H9 (cell line): Measurements from ENCODE around the gene ZNF672. TPM values are rescaled to one million over a fixed set of nuclear protein-coding genes. Genes with fewer than 3 reads are reported as not detected.

ENCODE experiments used
- DNase-seq: peaks from one replicate; pipeline ENCODE4 v3.0.0-alpha.2; 2017
- H2AFZ ChIP-seq: one replicate; pipeline ENCODE4 v1.6.1; 2013; ENCODE audit warnings: mild to moderate bottlenecking, low read length, control low read depth, moderate library complexity
- H2AK5ac ChIP-seq: 2 replicates; pipeline ENCODE4 v1.6.1; 2013; ENCODE audit warnings: low read length, control low read depth, mixed read lengths; ENCODE audit not compliant: insufficient read length
- H2BK120ac ChIP-seq: one replicate; pipeline ENCODE4 v1.6.1; 2013; ENCODE audit warnings: low read depth, mild to moderate bottlenecking, low read length, control low read depth, inconsistent platforms; ENCODE audit not compliant: poor library complexity, severe bottlenecking
- H2BK12ac ChIP-seq: 2 replicates; pipeline ENCODE4 v1.6.1; 2013; ENCODE audit warnings: low read length, control low read depth, mixed read lengths, low read depth; ENCODE audit not compliant: insufficient read length
- H2BK15ac ChIP-seq: 2 replicates; pipeline ENCODE4 v1.6.1; 2013; ENCODE audit warnings: low read depth, low read length, control low read depth
- H2BK20ac ChIP-seq: one replicate; pipeline ENCODE4 v1.6.1; 2013; ENCODE audit warnings: low read depth, mild to moderate bottlenecking, low read length, control low read depth, inconsistent platforms; ENCODE audit not compliant: poor library complexity, severe bottlenecking
- H2BK5ac ChIP-seq: 2 replicates; pipeline ENCODE4 v1.6.1; 2013; ENCODE audit warnings: low read length, control low read depth, mixed read lengths; ENCODE audit not compliant: insufficient read length
- H3K14ac ChIP-seq: 2 replicates; pipeline ENCODE4 v1.6.1; 2013; ENCODE audit warnings: low read length, control low read depth; ENCODE audit not compliant: insufficient read depth
- H3K18ac ChIP-seq: 2 replicates; pipeline ENCODE4 v1.6.1; 2013; ENCODE audit warnings: low read depth, mild to moderate bottlenecking, mixed read lengths, low read length, control low read depth; ENCODE audit not compliant: insufficient read length
- H3K23ac ChIP-seq: 2 replicates; pipeline ENCODE4 v1.6.1; 2013; ENCODE audit warnings: low read length, control low read depth, mixed read lengths, low read depth; ENCODE audit not compliant: insufficient read length
- H3K23me2 ChIP-seq: 2 replicates; pipeline ENCODE4 v1.6.1; 2013; ENCODE audit warnings: low read depth, mild to moderate bottlenecking, mixed read lengths, low read length, control low read depth; ENCODE audit not compliant: insufficient read length, poor library complexity, severe bottlenecking
- H3K27ac ChIP-seq: 2 replicates; pipeline ENCODE4 v1.5.1; 2013; ENCODE audit warnings: low read length, control low read depth, mixed read lengths, low read depth; ENCODE audit not compliant: insufficient read length
- H3K27me3 ChIP-seq: 2 replicates; pipeline ENCODE4 v1.6.1; 2013; ENCODE audit warnings: low read length, control low read depth, inconsistent platforms; ENCODE audit not compliant: insufficient read depth
- H3K4ac ChIP-seq: 2 replicates; pipeline ENCODE4 v1.6.1; 2013; ENCODE audit warnings: low read depth, mild to moderate bottlenecking, control low read depth, inconsistent platforms, low read length, moderate library complexity
- H3K4me1 ChIP-seq: 2 replicates; pipeline ENCODE4 v1.6.1; 2013; ENCODE audit warnings: low read length, control low read depth, inconsistent platforms; ENCODE audit not compliant: insufficient read depth
- H3K4me2 ChIP-seq: 2 replicates; pipeline ENCODE4 v1.6.1; 2013; ENCODE audit warnings: low read length, control low read depth, mixed read lengths; ENCODE audit not compliant: insufficient read length, insufficient read depth
- H3K56ac ChIP-seq: 2 replicates; pipeline ENCODE4 v1.6.1; 2013; ENCODE audit warnings: low read depth, mild to moderate bottlenecking, mixed read lengths, low read length, control low read depth; ENCODE audit not compliant: insufficient read length
- H3K79me1 ChIP-seq: 2 replicates; pipeline ENCODE4 v1.6.1; 2013; ENCODE audit warnings: low read depth, mild to moderate bottlenecking, moderate library complexity, low read length, control low read depth, inconsistent platforms; ENCODE audit not compliant: insufficient read depth, poor library complexity, severe bottlenecking
- H3K79me2 ChIP-seq: 2 replicates; pipeline ENCODE4 v1.6.1; 2013; ENCODE audit warnings: low read length, control low read depth, inconsistent platforms; ENCODE audit not compliant: insufficient read depth
- H3K9ac ChIP-seq: 2 replicates; pipeline ENCODE4 v1.6.1; 2013; ENCODE audit warnings: low read length, control low read depth, mixed read lengths; ENCODE audit not compliant: insufficient read length; ENCODE audit errors: extremely low read depth
- H3K9me3 ChIP-seq: one replicate; pipeline ENCODE4 v1.6.1; 2013; ENCODE audit warnings: low read depth, low read length, inconsistent platforms; ENCODE audit not compliant: control insufficient read depth
- H3T11ph ChIP-seq: one replicate; pipeline ENCODE4 v1.6.1; 2013; ENCODE audit warnings: mild to moderate bottlenecking, low read length, control low read depth, inconsistent platforms
- H4K20me1 ChIP-seq: one replicate; pipeline ENCODE4 v1.6.1; 2013; ENCODE audit not compliant: control insufficient read depth, insufficient read length, insufficient read depth
- H4K5ac ChIP-seq: 2 replicates; pipeline ENCODE4 v1.6.1; 2013; ENCODE audit warnings: low read depth, mild to moderate bottlenecking, mixed read lengths, low read length, control low read depth; ENCODE audit not compliant: insufficient read length
- H4K8ac ChIP-seq: replicated peaks from 2 replicates; pipeline ENCODE4 v1.6.1; 2013; ENCODE audit warnings: low read length, control low read depth, mixed read lengths, low read depth; ENCODE audit not compliant: insufficient read length
- H4K91ac ChIP-seq: 2 replicates; pipeline ENCODE4 v1.6.1; 2013; ENCODE audit warnings: low read depth, mild to moderate bottlenecking, moderate library complexity, mixed read lengths, low read length, control low read depth; ENCODE audit not compliant: insufficient read length
- H3K27ac Mint-ChIP-seq, 3 experiments: 2 replicates in 2 of 3; 3 replicates in 1 of 3; pipeline ENCODE4 v1.8.0; 2020 to 2021; ENCODE audit warnings: mixed read lengths in 3 of 3, mild to moderate bottlenecking in 1 of 3, moderate library complexity in 1 of 3
- H3K27me3 Mint-ChIP-seq: 2 replicates; pipeline ENCODE4 v1.8.0; 2021; ENCODE audit warnings: low read depth, mild to moderate bottlenecking, moderate library complexity, mixed read lengths
- H3K36me3 Mint-ChIP-seq, 3 experiments: 2 replicates in 2 of 3; 3 replicates in 1 of 3; pipeline ENCODE4 v1.8.0; 2020 to 2021; ENCODE audit warnings: low read depth in 3 of 3, mixed read lengths in 3 of 3; ENCODE audit not compliant: insufficient read depth in 1 of 3
- H3K4me1 Mint-ChIP-seq, 2 experiments: 2 replicates each; pipeline ENCODE4 v1.8.0; 2020; ENCODE audit warnings: mixed read lengths in 2 of 2
- H3K4me3 Mint-ChIP-seq, 2 experiments: 2 replicates in 1 of 2; 3 replicates in 1 of 2; pipeline ENCODE4 v1.8.0; 2020 to 2021; ENCODE audit warnings: mild to moderate bottlenecking in 2 of 2, mixed read lengths in 2 of 2, moderate library complexity in 1 of 2
- H3K9me3 Mint-ChIP-seq, 2 experiments: 2 replicates in 1 of 2; 3 replicates in 1 of 2; pipeline ENCODE4 v1.8.0; 2020; ENCODE audit warnings: mild to moderate bottlenecking in 2 of 2, mixed read lengths in 2 of 2, moderate library complexity in 1 of 2
- WGBS: extraction: QIAGEN DNeasy Blood & Tissue Kit; methylation state at CpG from one replicate; pipeline ENCODE4 v1.1.7; 2013; ENCODE audit warnings: missing lambda C conversion rate, low lambda C conversion rate, mixed read lengths; ENCODE audit not compliant: insufficient read length; ENCODE audit errors: extremely low coverage; 5-methylcytosine and 5-hydroxymethylcytosine counted together
- total RNA-seq: library from RNA; stranded (reverse); gene quantifications from 2 replicates; pipeline ENCODE4 v1.2.1, GENCODE V29; 2021
- TF ChIP-seq, protein P1 (sequence below): fragments of 200-600 bp; sonication (generic); conservative IDR thresholded peaks from 3 replicates; pipeline ENCODE4 v1.8.0; 2021; ENCODE audit warnings: antibody characterized with exemption, mild to moderate bottlenecking

ZNF672 gene
- total RNA-seq, 1 experiment from 2014 or later, result 29.4 TPM

DNA sequence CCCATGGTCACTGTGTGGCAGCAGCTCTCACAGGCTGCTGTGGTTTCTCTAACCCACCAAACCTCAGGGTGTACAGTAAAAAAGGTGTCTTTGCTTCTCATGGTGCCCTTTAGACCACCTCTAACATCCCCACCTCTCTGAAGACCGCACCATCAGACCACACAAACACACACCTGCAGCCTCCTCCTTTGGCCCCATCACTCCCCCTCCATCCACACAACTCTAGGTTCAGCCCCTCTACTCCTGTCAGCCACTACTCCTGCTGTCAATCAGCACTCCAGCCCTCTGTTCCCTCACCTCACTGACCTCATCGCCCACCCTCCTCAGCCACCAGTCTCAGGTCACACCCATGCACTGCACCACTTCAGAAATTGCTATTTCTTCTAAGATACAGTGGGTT lies 13.4 kb downstream of the ZNF672 start:
- no peak overlapping the region for H3K4me3 Mint-ChIP-seq
- no peak overlapping the region for H3K18ac ChIP-seq
- no peak overlapping the region for H3K56ac ChIP-seq
- H3K9me3 Mint-ChIP-seq, result no peaks in the 10 kb centered on the region
- no peaks in the 10 kb centered on the region for H3K79me1 ChIP-seq
- H3K4me2 ChIP-seq, result no peak overlapping the region
- no peaks in the 10 kb centered on the region for H3K27me3 ChIP-seq
- no peak overlapping the region for H3K27ac Mint-ChIP-seq
- H2BK120ac ChIP-seq, result no peak overlapping the region
- no peaks in the 10 kb centered on the region for H3K4me1 ChIP-seq
- no peak overlapping the region for H3T11ph ChIP-seq
- WGBS, result no CpG with 5 or more reads among the region's 2 CpGs
- DNase-seq, result no peak
- H3K14ac ChIP-seq, result no peak overlapping the region; the same call in 1 of the 2 replicates
- no peak overlapping the region for H4K91ac ChIP-seq
- no peak overlapping the region for H3K27ac ChIP-seq
- no peaks in the 10 kb centered on the region for H4K20me1 ChIP-seq
- H3K36me3 Mint-ChIP-seq, result peaks cover 17 to 56% (median 37%) of the 10 kb centered on the region in 3 experiments; a peak in 6 of 7 replicates
- H4K8ac ChIP-seq, result no peak overlapping the region
- no peaks in the 10 kb centered on the region for H3K9me3 ChIP-seq
- no peak overlapping the region for H2AK5ac ChIP-seq
- no peak overlapping the region for H4K5ac ChIP-seq
- no peaks in the 10 kb centered on the region for H3K4me1 Mint-ChIP-seq
- H3K79me2 ChIP-seq, result no peaks in the 10 kb centered on the region
- H2BK12ac ChIP-seq, result no peak overlapping the region
- H2BK15ac ChIP-seq, result no peak overlapping the region
- no peak overlapping the region for H3K9ac ChIP-seq
- TF ChIP-seq, protein P1, sequence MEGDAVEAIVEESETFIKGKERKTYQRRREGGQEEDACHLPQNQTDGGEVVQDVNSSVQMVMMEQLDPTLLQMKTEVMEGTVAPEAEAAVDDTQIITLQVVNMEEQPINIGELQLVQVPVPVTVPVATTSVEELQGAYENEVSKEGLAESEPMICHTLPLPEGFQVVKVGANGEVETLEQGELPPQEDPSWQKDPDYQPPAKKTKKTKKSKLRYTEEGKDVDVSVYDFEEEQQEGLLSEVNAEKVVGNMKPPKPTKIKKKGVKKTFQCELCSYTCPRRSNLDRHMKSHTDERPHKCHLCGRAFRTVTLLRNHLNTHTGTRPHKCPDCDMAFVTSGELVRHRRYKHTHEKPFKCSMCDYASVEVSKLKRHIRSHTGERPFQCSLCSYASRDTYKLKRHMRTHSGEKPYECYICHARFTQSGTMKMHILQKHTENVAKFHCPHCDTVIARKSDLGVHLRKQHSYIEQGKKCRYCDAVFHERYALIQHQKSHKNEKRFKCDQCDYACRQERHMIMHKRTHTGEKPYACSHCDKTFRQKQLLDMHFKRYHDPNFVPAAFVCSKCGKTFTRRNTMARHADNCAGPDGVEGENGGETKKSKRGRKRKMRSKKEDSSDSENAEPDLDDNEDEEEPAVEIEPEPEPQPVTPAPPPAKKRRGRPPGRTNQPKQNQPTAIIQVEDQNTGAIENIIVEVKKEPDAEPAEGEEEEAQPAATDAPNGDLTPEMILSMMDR, result no peak
- H2BK20ac ChIP-seq, result no peak overlapping the region
- no peaks in the 10 kb centered on the region for H3K23me2 ChIP-seq
- H3K27me3 Mint-ChIP-seq, result no peaks in the 10 kb centered on the region
- no peak overlapping the region for H2BK5ac ChIP-seq
- H3K23ac ChIP-seq, result no peak overlapping the region
- H3K4ac ChIP-seq, result no peak overlapping the region
- no peak overlapping the region for H2AFZ ChIP-seq
